SIG-M5 (cell line): ENCODE results near the gene FLT4.
"Not testable (repeated sequence)": the region's sequence is repeated elsewhere in the genome, so short reads cannot be mapped to it uniquely, and the experiment has no call there.

Source experiments
- DNase-seq: peaks from one replicate; lab custom pipeline; 2025; lab: John Stamatoyannopoulos, UW

Gene FLT4

GRCh38 chr5:180670157-180670556, 20.8 kb upstream of the FLT4 start:
- DNase-seq = no peak

- DNase-seq = no peak
Observed at GRCh38 chr5:180669661-180670060, 20.3 kb upstream of the FLT4 start.

- DNase-seq = no peak
Observed at GRCh38 chr5:180668835-180669596, 19.6 kb upstream of the FLT4 start.

GRCh38 chr5:180666812-180667211, 17.4 kb upstream of the FLT4 start:
- DNase-seq = no peak

- DNase-seq = no peak
Observed at GRCh38 chr5:180665682-180666404, 16.4 kb upstream of the FLT4 start.

- no peak for DNase-seq
Observed at GRCh38 chr5:180658774-180659564, 9.6 kb upstream of the FLT4 start.

GRCh38 chr5:180655243-180655642, 5.8 kb upstream of the FLT4 start:
- DNase-seq = not testable (repeated sequence)

GRCh38 chr5:180652771-180653170, 3.4 kb upstream of the FLT4 start:
- DNase-seq = no peak

GRCh38 chr5:180652346-180652745, 2.9 kb upstream of the FLT4 start:
- no peak for DNase-seq

GRCh38 chr5:180648658-180649296, 623 bp downstream of the FLT4 start:
- no peak for DNase-seq

- no peak for DNase-seq
Observed at GRCh38 chr5:180647941-180648500, 1.4 kb downstream of the FLT4 start.

- no peak for DNase-seq
Observed at GRCh38 chr5:180647465-180647864, 1.9 kb downstream of the FLT4 start.

GRCh38 chr5:180646963-180647305, 2.5 kb downstream of the FLT4 start:
- DNase-seq = no peak

- DNase-seq = no peak
Observed at GRCh38 chr5:180646289-180646962, 3.0 kb downstream of the FLT4 start.

GRCh38 chr5:180645274-180646204, 3.9 kb downstream of the FLT4 start:
- DNase-seq = no peak

GRCh38 chr5:180644825-180645273, 4.6 kb downstream of the FLT4 start:
- DNase-seq = no peak

- DNase-seq = no peak
Observed at GRCh38 chr5:180644129-180644824, 5.1 kb downstream of the FLT4 start.

- no peak for DNase-seq
Observed at GRCh38 chr5:180643191-180643851, 6.1 kb downstream of the FLT4 start.

GRCh38 chr5:180642779-180643178, 6.6 kb downstream of the FLT4 start:
- no peak for DNase-seq
